GM12878 (cell line): Measurements from ENCODE around the gene TIAM1. TPM values are rescaled to one million over a fixed set of nuclear protein-coding genes. Genes with fewer than 3 reads are reported as not detected.

Experiments used
- ATAC-seq: fragments of 200-7000 bp; cut with Tn5 transposase; 3 replicates; pipeline ENCODE4 v1.9.1; 2020; ENCODE audit warnings: mild to moderate bottlenecking, moderate library complexity
- BruUV-seq: library from RNA; stranded (reverse); fragments of 400-500 nt; replicated peaks from 2 replicates; lab custom pipeline; 2021; lab: Mats Ljungman, UMichigan
- CTCF ChIA-PET: fragments of 300-600 bp; sonication (Branson Sonifier 250); formaldehyde crosslinking; extraction: SDS; loops from one replicate; lab custom pipeline; 2021; ENCODE audit warnings: inconsistent platforms; lab: Yijun Ruan, JAX
- POLR2A ChIA-PET: fragments of 350-600 bp; formaldehyde crosslinking; extraction: SDS; loops from one replicate; lab custom pipeline; 2021; ENCODE audit warnings: inconsistent platforms; lab: Charles Lee
- RAD21 ChIA-PET: fragments of 300-600 bp; sonication (Branson Sonifier 250); formaldehyde crosslinking; loops from one replicate; lab custom pipeline; 2023; ENCODE audit warnings: antibody characterized with exemption; ENCODE audit not compliant: unreplicated experiment; lab: Charles Lee
- SMC1A ChIA-PET: fragments of 300-600 bp; sonication (Branson Sonifier 250); formaldehyde crosslinking; loops from one replicate; lab custom pipeline; 2023; ENCODE audit not compliant: unreplicated experiment, uncharacterized antibody; lab: Charles Lee
- DNase-seq: peaks from one replicate; pipeline ENCODE4 v3.0.0-alpha.2; 2011; ENCODE audit warnings: low read depth, low spot score
- FAIRE-seq: peaks from 3 replicates; lab custom pipeline; 2011; peaks lifted over from hg19 to GRCh38; lab: Jason Lieb, UNC
- H2AFZ ChIP-seq: 2 replicates; pipeline ENCODE4 v1.6.0; 2011; ENCODE audit warnings: low read depth, low read length, control low read depth; ENCODE audit not compliant: control insufficient read depth
- H3K27ac ChIP-seq: 2 replicates; pipeline ENCODE4 v1.5.1; 2011; ENCODE audit warnings: control low read depth; ENCODE audit not compliant: control insufficient read depth, insufficient read depth
- H3K27me3 ChIP-seq, 2 experiments: replicated peaks in 1 of 2; 2 replicates each; pipeline versions ENCODE4 v1.6.0 to v1.6.1; 2011; ENCODE audit warnings: low read length in 1 of 2; ENCODE audit not compliant: control insufficient read depth in 2 of 2, insufficient read depth in 2 of 2
- H3K36me3 ChIP-seq, 2 experiments: 2 replicates each; pipeline ENCODE4 v1.5.1; 2011; ENCODE audit warnings: low read length in 1 of 2; ENCODE audit not compliant: control insufficient read depth in 2 of 2, insufficient read depth in 2 of 2
- H3K4me1 ChIP-seq: 2 replicates; pipeline ENCODE4 v1.6.1; 2011; ENCODE audit warnings: mild to moderate bottlenecking, low read length, moderate library complexity, mixed read lengths; ENCODE audit not compliant: control insufficient read depth, insufficient read depth
- H3K4me2 ChIP-seq: 2 replicates; pipeline ENCODE4 v1.6.0; 2011; ENCODE audit warnings: control low read depth; ENCODE audit not compliant: control insufficient read depth, insufficient read depth
- H3K4me3 ChIP-seq: fragments of 200-600 bp; sonication (generic); 2 replicates; pipeline ENCODE4 v1.5.1; 2016
- H3K79me2 ChIP-seq: 2 replicates; pipeline ENCODE4 v1.6.0; 2011; ENCODE audit warnings: low read length; ENCODE audit not compliant: control insufficient read depth, insufficient read depth
- H3K9ac ChIP-seq: 2 replicates; pipeline ENCODE4 v1.8.0; 2011; ENCODE audit warnings: low read length, control low read depth, mixed read lengths; ENCODE audit not compliant: control insufficient read depth, insufficient read depth
- H3K9me3 ChIP-seq: replicated peaks from 3 replicates; pipeline ENCODE4 v1.5.1; 2011; ENCODE audit warnings: mild to moderate bottlenecking, low read length; ENCODE audit not compliant: control insufficient read depth, insufficient read depth
- H4K20me1 ChIP-seq: 2 replicates; pipeline ENCODE4 v1.6.0; 2011; ENCODE audit not compliant: control insufficient read depth, insufficient read depth
- CREB1 ChIP-seq: IDR thresholded peaks from 2 replicates; pipeline ENCODE4 v1.6.1; 2012; ENCODE audit warnings: low read depth, mild to moderate bottlenecking, inconsistent platforms
- E2F8 ChIP-seq: fragments of 450-650 bp; IDR thresholded peaks from 2 replicates; pipeline ENCODE4 v1.6.1; 2018; ENCODE audit warnings: mild to moderate bottlenecking, low read depth, moderate library complexity; ENCODE audit not compliant: partially characterized antibody
- GATAD2B ChIP-seq: fragments of 450-650 bp; conservative IDR thresholded peaks from 2 replicates; pipeline ENCODE4 v1.6.1; 2017; ENCODE audit warnings: low read depth, mild to moderate bottlenecking, moderate library complexity
- IRF5 ChIP-seq: fragments of 450-650 bp; IDR thresholded peaks from 2 replicates; pipeline ENCODE4 v1.6.1; 2017; ENCODE audit warnings: borderline replicate concordance
- MAX ChIP-seq: IDR thresholded peaks from 2 replicates; pipeline ENCODE4 v1.6.1; 2012; ENCODE audit warnings: low read depth, low read length, improper control_type of control experiment
- NFYB ChIP-seq: IDR thresholded peaks from 2 replicates; pipeline ENCODE4 v1.6.1; 2011; ENCODE audit warnings: low read depth, mild to moderate bottlenecking, low read length, improper control_type of control experiment, moderate library complexity; ENCODE audit not compliant: insufficient read depth
- RUNX3 ChIP-seq: IDR thresholded peaks from 2 replicates; pipeline ENCODE4 v1.6.1; 2012; ENCODE audit warnings: low read length, inconsistent platforms
- SKIL ChIP-seq: fragments of 450-650 bp; IDR thresholded peaks from 2 replicates; pipeline ENCODE4 v1.6.1; 2017; ENCODE audit warnings: mild to moderate bottlenecking, low read depth, inconsistent platforms; ENCODE audit not compliant: poor library complexity, severe bottlenecking
- SMC3 ChIP-seq: IDR thresholded peaks from 2 replicates; pipeline ENCODE4 v1.6.1; 2011; ENCODE audit warnings: low read length, improper control_type of control experiment, borderline replicate concordance
- SPI1 ChIP-seq: IDR thresholded peaks from 2 replicates; pipeline ENCODE4 v1.6.1; 2011; ENCODE audit warnings: low read depth, mild to moderate bottlenecking, low read length, moderate library complexity, borderline replicate concordance; ENCODE audit not compliant: insufficient read depth
- SREBF1 ChIP-seq: IDR thresholded peaks from 2 replicates; pipeline ENCODE4 v1.6.1; 2012; ENCODE audit warnings: mild to moderate bottlenecking, low read length
- SRF ChIP-seq, 2 experiments: IDR thresholded peaks; 2 replicates each; pipeline ENCODE4 v1.6.1; 2011; ENCODE audit warnings: low read depth in 2 of 2, low read length in 2 of 2, mild to moderate bottlenecking in 1 of 2, moderate library complexity in 1 of 2
- ZNF687 ChIP-seq: fragments of 450-650 bp; IDR thresholded peaks from 2 replicates; pipeline ENCODE4 v1.6.1; 2017; ENCODE audit warnings: mild to moderate bottlenecking, moderate library complexity
- WGBS: methylation state at CpG from one replicate; pipeline ENCODE4 v1.1.6; 2016; ENCODE audit warnings: low lambda C conversion rate; ENCODE audit not compliant: insufficient replicate concordance, insufficient coverage; ENCODE audit errors: missing lambda C conversion rate; 5-methylcytosine and 5-hydroxymethylcytosine counted together
- in situ Hi-C: fragments of 300-500 bp; cut with MboI; formaldehyde crosslinking; loops from 9 replicates; pipeline ENCODE4 v1.14.3; 2018; ENCODE audit warnings: mixed read lengths
- intact Hi-C: fragments of 100-400 bp; cut with micrococcal nuclease; formaldehyde crosslinking; loops from one replicate; pipeline ENCODE4 v1.14.2; 2022; ENCODE audit not compliant: unreplicated experiment
- polyA plus RNA-seq, 11 experiments: library from polyadenylated mRNA; depleted of rRNA in 4 of 11; unstranded in 6 of 11; stranded (reverse) in 5 of 11; fragments of >200 nt; fragmentation: Nextera tagmentation in 4 of 11; fragmentation: Illumina TruSeq in 1 of 11; extraction: Ambion mirVana in 4 of 11; extraction: Trizol in 1 of 11; gene quantifications; 1 replicate in 1 of 11; 2 replicates in 10 of 11; pipeline versions ENCODE4 v1.2.1 to v1.2.3, GENCODE V29; 2011 to 2016; ENCODE audit warnings: inconsistent platforms in 2 of 11, missing spikeins in 2 of 11, low read depth in 1 of 11
- total RNA-seq, 4 experiments: library from RNA; depleted of rRNA in 3 of 4; stranded (reverse); fragments of >200 nt in 3 of 4; fragmentation: Illumina TruSeq in 1 of 4; extraction: Trizol in 1 of 4; gene quantifications; 2 replicates each; pipeline versions ENCODE4 v1.2.1 to v1.2.3, GENCODE V29; 2013 to 2021

TIAM1 gene
- total and polyA plus RNA-seq, 10 of the 15 experiments (the other 5 are each of a cell fraction or from before 2014, with no cell fraction given) = 0.31 to 35.9 (median 0.78) TPM

GRCh38 chr21:31260790-31261189, 83.3 kb downstream of the TIAM1 start:
- RAD21 ChIA-PET = interaction anchor here (0.5 kb wide), 1 partner anchor 172 kb away, joined by 3 read pairs; no protein-coding TSS in a partner anchor
- no peak for ATAC-seq
- FAIRE-seq = no peak
- Histone ChIP-seq H3K4me1 (no peaks in the 10 kb centered on the region), H3K4me2 (no peak overlapping the region), H3K9ac (no peak overlapping the region), H3K27ac (no peak overlapping the region)
- intact Hi-C loops = no loop called here
- BruUV-seq = no TSS peak
- POLR2A ChIA-PET = interaction anchor here (0.7 to 0.9 kb wide), 2 partner anchors 8 to 26 kb away, joined by 3 read pairs; no protein-coding TSS in a partner anchor
- in situ Hi-C loops = no loop called here
- no peak for TF ChIP-seq E2F8
- no peak for TF ChIP-seq NFYB
- no peak for TF ChIP-seq SREBF1
- TF ChIP-seq MAX = no peak
- TF ChIP-seq RUNX3 = no peak
- TF ChIP-seq IRF5 = no peak
- TF ChIP-seq CREB1 = no peak
- no peak for TF ChIP-seq SMC3
- no peak for TF ChIP-seq ZNF687
- TF ChIP-seq SKIL = no peak
- TF ChIP-seq SPI1 = no peak
- TF ChIP-seq SRF (IDR thresholded peaks at IDR 0.05; ENCODE audit: low read depth in 2 of 2, low read length in 2 of 2) = no peak
- TF ChIP-seq GATAD2B = no peak
- TF ChIP-seq, all 136 proteins: peak for 0
- no peaks in the 10 kb centered on the region for H3K79me2 ChIP-seq
- H4K20me1 ChIP-seq = no peaks in the 10 kb centered on the region
- CTCF ChIA-PET = interaction anchor here (1.2 kb wide), 1 partner anchor 320 kb away, joined by 3 read pairs; no protein-coding TSS in a partner anchor
- DNase-seq = no peak
- H3K4me3 ChIP-seq = no peak overlapping the region
- H2AFZ ChIP-seq = no peak overlapping the region
- SMC1A ChIA-PET = no interaction called here
- no peaks in the 10 kb centered on the region for H3K27me3 ChIP-seq
- no peaks in the 10 kb centered on the region for H3K36me3 ChIP-seq
- WGBS = 40% methylated on average over 4 of the region's 4 CpGs
- no peaks in the 10 kb centered on the region for H3K9me3 ChIP-seq
